HG03520 (cell line): ENCODE measurements around the gene NDUFA1.
"Not testable (repeated sequence)": the region's sequence is repeated elsewhere in the genome, so short reads cannot be mapped to it uniquely, and the experiment has no call there.

Experiments used
- ATAC-seq: cut with Tn5 transposase; IDR thresholded peaks from one replicate; pipeline ENCODE4 v1.9.1; 2021; ENCODE audit warnings: mild to moderate bottlenecking, moderate library complexity; ENCODE audit not compliant: unreplicated experiment

Gene NDUFA1

GRCh38 chrX:119899125-119899524, 27.5 kb downstream of the NDUFA1 start:
- ATAC-seq, result no peak

DNA sequence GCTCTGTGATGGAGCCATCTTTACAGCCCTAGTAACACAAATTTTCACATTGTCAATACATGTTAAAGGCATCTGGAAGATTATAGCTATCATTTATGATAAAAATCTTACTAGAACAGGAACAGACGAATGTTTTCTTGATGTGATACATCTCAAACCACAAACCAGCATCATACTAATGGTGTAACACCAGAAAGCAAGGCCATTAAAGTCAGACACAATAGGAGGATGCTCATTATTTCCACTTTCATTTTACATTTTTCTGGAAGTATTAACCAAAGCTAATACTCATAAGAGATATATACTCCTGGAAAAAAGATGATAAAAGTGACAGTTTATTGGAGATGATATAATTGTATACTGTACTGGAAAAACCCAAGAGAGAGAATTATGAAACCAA, 29.3 kb downstream of the NDUFA1 start:
- no peak for ATAC-seq

- ATAC-seq, result no peak
These were observed 44.7 kb downstream of the NDUFA1 start for GRCh38 chrX:119916310-119916709.

GRCh38 chrX:119917877-119918276, 46.2 kb downstream of the NDUFA1 start:
- no peak for ATAC-seq

DNA sequence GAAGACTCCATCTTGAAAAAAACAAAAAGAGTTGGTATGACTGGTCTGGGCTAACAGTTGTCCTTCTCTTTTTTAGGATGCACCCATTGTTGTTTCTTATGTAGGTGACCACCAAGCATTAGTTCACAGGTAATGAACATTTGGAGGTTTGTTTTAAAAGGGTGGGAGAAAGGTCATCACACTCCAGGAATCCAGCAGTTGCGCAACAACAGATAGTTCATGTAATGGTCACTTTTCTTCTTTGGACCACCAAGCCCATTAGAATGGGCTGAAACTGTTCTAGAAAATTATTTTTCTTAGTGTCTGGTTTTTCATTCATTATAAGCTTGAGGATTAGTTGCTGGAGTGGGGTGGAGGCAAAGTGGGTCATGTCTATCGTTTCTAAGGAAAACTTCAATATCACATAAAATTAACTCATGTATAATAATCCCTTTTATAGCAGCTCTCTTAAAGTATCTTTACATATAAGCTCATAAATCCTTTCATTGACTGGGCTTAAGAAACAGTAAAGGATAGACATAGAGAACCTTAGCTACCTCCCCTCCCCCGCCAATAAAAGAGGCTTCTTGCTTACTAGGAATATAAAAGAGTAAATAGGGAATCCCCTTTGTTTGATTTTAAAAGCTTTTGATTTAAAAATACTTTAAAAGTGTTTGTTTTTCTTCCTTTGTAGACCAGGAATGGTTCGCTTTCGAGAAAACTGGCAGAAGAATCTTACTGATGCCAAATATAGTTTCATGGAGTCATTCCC, 48.4 kb downstream of the NDUFA1 start:
- no peak for ATAC-seq

- not testable (repeated sequence) for ATAC-seq
These were observed 50.8 kb downstream of the NDUFA1 start for GRCh38 chrX:119922391-119922790.
